Suprapubic skin (tissue), 4 donors: ENCODE measurements around the gene GALNT13. TPM values are rescaled to one million over a fixed set of nuclear protein-coding genes. Genes with fewer than 3 reads are reported as not detected.

Source experiments
- DNase-seq, 2 donors: peaks; one replicate each; pipeline ENCODE4 v3.0.0-alpha.2; 2019; ENCODE audit warnings: low spot score in 2 of 2
- H3K27ac ChIP-seq: fragments of 200-600 bp; sonication (generic); one replicate; pipeline ENCODE4 v1.5.1; 2019
- H3K27me3 ChIP-seq: fragments of 200-600 bp; sonication (generic); one replicate; pipeline ENCODE4 v1.5.1; 2019
- H3K36me3 ChIP-seq: fragments of 200-600 bp; sonication (generic); one replicate; pipeline ENCODE4 v1.5.1; 2019
- H3K4me1 ChIP-seq: fragments of 200-600 bp; sonication (generic); one replicate; pipeline ENCODE4 v1.5.1; 2019
- H3K4me3 ChIP-seq: fragments of 200-600 bp; sonication (generic); one replicate; pipeline ENCODE4 v1.5.1; 2019; ENCODE audit warnings: mild to moderate bottlenecking
- H3K9me3 ChIP-seq: fragments of 200-600 bp; sonication (generic); one replicate; pipeline ENCODE4 v1.5.1; 2019
- CTCF ChIP-seq, 2 donors: fragments of 200-600 bp in 1 of 2; fragments of 450-650 bp in 1 of 2; sonication (generic) in 1 of 2; IDR thresholded peaks; one replicate each; pipeline ENCODE4 v1.5.1; 2016 to 2019; ENCODE audit warnings: antibody characterized with exemption in 2 of 2, mild to moderate bottlenecking in 1 of 2, moderate library complexity in 1 of 2
- EP300 ChIP-seq: sonication (generic); formaldehyde crosslinking; IDR thresholded peaks from one replicate; pipeline ENCODE4 v1.6.1; 2017; ENCODE audit warnings: antibody characterized with exemption
- POLR2A ChIP-seq, 2 donors: fragments of 450-650 bp; IDR thresholded peaks; one replicate each; pipeline ENCODE4 v1.6.1; 2017; ENCODE audit warnings: antibody characterized with exemption in 2 of 2, mild to moderate bottlenecking in 2 of 2, moderate library complexity in 2 of 2
- POLR2AphosphoS5 ChIP-seq, 3 donors: sonication (generic); formaldehyde crosslinking; IDR thresholded peaks; one replicate each; pipeline ENCODE4 v1.6.1; 2017; ENCODE audit warnings: antibody characterized with exemption in 3 of 3
- WGBS: methylation state at CpG from one replicate; pipeline ENCODE4 v1.1.5; 2018; 5-methylcytosine and 5-hydroxymethylcytosine counted together
- total RNA-seq, 4 donors: library from RNA; depleted of rRNA; stranded (reverse); fragments of >200 nt; gene quantifications; one replicate each; pipeline ENCODE4 v1.1.0, GENCODE V29; 2016

The GALNT13 gene
- total RNA-seq, result under 1 TPM; 0.19 to 0.97 (median 0.54) TPM

GRCh38 chr2:153871231-153872221 is at the start of gene GALNT13:
TSS of gene GALNT13 (plus strand) at chr2:153871922.
- Histone ChIP-seq H3K27me3 (peaks cover 35% of the 10 kb centered on the region), H3K27ac (no peak within 1 kb of the TSS), H3K36me3 (no peaks in the 10 kb centered on the region), H3K9me3 (no peaks in the 10 kb centered on the region), H3K4me3 (peak within 1 kb of the TSS; percentile 46), H3K4me1 (peaks cover 11% of the 10 kb centered on the region)
- TF ChIP-seq CTCF (IDR thresholded peaks at IDR 0.05) (no peak), POLR2A (IDR thresholded peaks at IDR 0.05) (no peak), POLR2AphosphoS5 (IDR thresholded peaks at IDR 0.05) (no peak)
- DNase-seq, result peak; percentile 78 to 84
- WGBS, result 5% methylated on average over 32 of the region's 93 CpGs

GRCh38 chr2:153823880-153824279 is 47.8 kb upstream of the GALNT13 start:
- TF ChIP-seq EP300 (no peak), CTCF (IDR thresholded peaks at IDR 0.05) (no peak), POLR2A (IDR thresholded peaks at IDR 0.05) (no peak), POLR2AphosphoS5 (IDR thresholded peaks at IDR 0.05) (no peak)
- H3K9me3 ChIP-seq, result peaks cover 4% of the 10 kb centered on the region
- H3K27ac ChIP-seq, result no peak overlapping the region
- no peaks in the 10 kb centered on the region for H3K4me1 ChIP-seq
- DNase-seq, result no peak
- whole genome bisulfite sequencing, result 25% methylated on average over 1 of the region's 1 CpG
- H3K27me3 ChIP-seq, result no peaks in the 10 kb centered on the region
- H3K36me3 ChIP-seq, result no peaks in the 10 kb centered on the region
- H3K4me3 ChIP-seq, result no peak overlapping the region

- 81% methylated on average over 5 of the region's 6 CpGs for WGBS
- Histone ChIP-seq H3K9me3 (peaks cover 4% of the 10 kb centered on the region), H3K27me3 (no peaks in the 10 kb centered on the region), H3K27ac (no peak overlapping the region), H3K4me3 (no peak overlapping the region), H3K4me1 (no peaks in the 10 kb centered on the region), H3K36me3 (no peaks in the 10 kb centered on the region)
- DNase-seq, result no peak
- no peak for TF ChIP-seq CTCF (IDR thresholded peaks at IDR 0.05)
- no peak for TF ChIP-seq POLR2A (IDR thresholded peaks at IDR 0.05)
- TF ChIP-seq POLR2AphosphoS5 (IDR thresholded peaks at IDR 0.05), result no peak
- TF ChIP-seq EP300, result no peak
These were observed 43.4 kb upstream of the GALNT13 start for GRCh38 chr2:153828335-153828734.

- TF ChIP-seq CTCF (IDR thresholded peaks at IDR 0.05) (no peak), EP300 (no peak), POLR2AphosphoS5 (IDR thresholded peaks at IDR 0.05) (no peak), POLR2A (IDR thresholded peaks at IDR 0.05) (no peak)
- H3K4me3 ChIP-seq, result no peak overlapping the region
- 88% methylated on average over 2 of the region's 2 CpGs for WGBS
- no peak for DNase-seq
- H3K27ac ChIP-seq, result no peak overlapping the region
- H3K27me3 ChIP-seq, result no peaks in the 10 kb centered on the region
- H3K4me1 ChIP-seq, result no peaks in the 10 kb centered on the region
- no peaks in the 10 kb centered on the region for H3K36me3 ChIP-seq
- H3K9me3 ChIP-seq, result no peaks in the 10 kb centered on the region
These were observed 37.1 kb upstream of the GALNT13 start for GRCh38 chr2:153834662-153835061.

- H3K4me1 ChIP-seq, result no peaks in the 10 kb centered on the region
- no peak for DNase-seq
- H3K27ac ChIP-seq, result no peak overlapping the region
- H3K36me3 ChIP-seq, result no peaks in the 10 kb centered on the region
- H3K4me3 ChIP-seq, result no peak overlapping the region
- 91% methylated on average over 1 of the region's 1 CpG for WGBS
- H3K27me3 ChIP-seq, result no peaks in the 10 kb centered on the region
- H3K9me3 ChIP-seq, result peaks cover 4% of the 10 kb centered on the region
- no peak for TF ChIP-seq POLR2A (IDR thresholded peaks at IDR 0.05)
- no peak for TF ChIP-seq EP300
- no peak for TF ChIP-seq CTCF (IDR thresholded peaks at IDR 0.05)
- TF ChIP-seq POLR2AphosphoS5 (IDR thresholded peaks at IDR 0.05), result no peak
These were observed 13.5 kb upstream of the GALNT13 start for GRCh38 chr2:153858250-153858649.
